ENCODE data around the gene SAFB.

Gene SAFB

GRCh38 chr19:5652261-5652660, 29.4 kb downstream of the SAFB start (continued):
- TF ChIP-seq, protein P1, sequence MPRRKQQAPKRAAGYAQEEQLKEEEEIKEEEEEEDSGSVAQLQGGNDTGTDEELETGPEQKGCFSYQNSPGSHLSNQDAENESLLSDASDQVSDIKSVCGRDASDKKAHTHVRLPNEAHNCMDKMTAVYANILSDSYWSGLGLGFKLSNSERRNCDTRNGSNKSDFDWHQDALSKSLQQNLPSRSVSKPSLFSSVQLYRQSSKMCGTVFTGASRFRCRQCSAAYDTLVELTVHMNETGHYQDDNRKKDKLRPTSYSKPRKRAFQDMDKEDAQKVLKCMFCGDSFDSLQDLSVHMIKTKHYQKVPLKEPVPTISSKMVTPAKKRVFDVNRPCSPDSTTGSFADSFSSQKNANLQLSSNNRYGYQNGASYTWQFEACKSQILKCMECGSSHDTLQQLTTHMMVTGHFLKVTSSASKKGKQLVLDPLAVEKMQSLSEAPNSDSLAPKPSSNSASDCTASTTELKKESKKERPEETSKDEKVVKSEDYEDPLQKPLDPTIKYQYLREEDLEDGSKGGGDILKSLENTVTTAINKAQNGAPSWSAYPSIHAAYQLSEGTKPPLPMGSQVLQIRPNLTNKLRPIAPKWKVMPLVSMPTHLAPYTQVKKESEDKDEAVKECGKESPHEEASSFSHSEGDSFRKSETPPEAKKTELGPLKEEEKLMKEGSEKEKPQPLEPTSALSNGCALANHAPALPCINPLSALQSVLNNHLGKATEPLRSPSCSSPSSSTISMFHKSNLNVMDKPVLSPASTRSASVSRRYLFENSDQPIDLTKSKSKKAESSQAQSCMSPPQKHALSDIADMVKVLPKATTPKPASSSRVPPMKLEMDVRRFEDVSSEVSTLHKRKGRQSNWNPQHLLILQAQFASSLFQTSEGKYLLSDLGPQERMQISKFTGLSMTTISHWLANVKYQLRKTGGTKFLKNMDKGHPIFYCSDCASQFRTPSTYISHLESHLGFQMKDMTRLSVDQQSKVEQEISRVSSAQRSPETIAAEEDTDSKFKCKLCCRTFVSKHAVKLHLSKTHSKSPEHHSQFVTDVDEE (CRISPR knock-in tag; IDR thresholded peaks at IDR 0.05) = no peak
- TF ChIP-seq PATZ1 (CRISPR knock-in tag; IDR thresholded peaks at IDR 0.05; ENCODE audit: borderline replicate concordance) = no peak

DNA sequence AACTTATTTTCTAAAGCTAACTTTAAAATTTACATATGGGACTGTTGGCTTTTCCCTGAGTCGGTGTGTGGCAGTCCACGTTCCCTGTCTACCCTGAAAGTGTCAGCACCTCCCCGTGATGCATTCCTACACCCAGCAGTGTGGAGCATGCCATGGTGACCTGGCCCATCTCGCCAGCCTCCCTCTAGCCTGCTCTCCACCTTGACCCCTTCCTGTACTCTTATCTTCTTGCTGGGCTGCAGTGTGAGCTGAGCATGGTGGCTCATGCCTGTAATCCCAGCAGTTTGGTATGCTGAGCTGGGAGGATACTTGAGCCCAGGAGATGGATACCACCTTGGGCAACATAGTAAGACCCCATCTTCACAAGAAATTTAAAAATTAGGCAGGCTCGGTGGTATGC, 32.0 kb downstream of the SAFB start:
- TF ChIP-seq, protein P1 (CRISPR knock-in tag; IDR thresholded peaks at IDR 0.05) = no peak
- TF ChIP-seq ZFP3 (CRISPR knock-in tag; IDR thresholded peaks at IDR 0.05) (no peak), ZNF70 (CRISPR knock-in tag; IDR thresholded peaks at IDR 0.05) (no peak), GLIS3 (CRISPR knock-in tag; IDR thresholded peaks at IDR 0.05) (no peak), ZFP30 (CRISPR knock-in tag; IDR thresholded peaks at IDR 0.05) (no peak), CSDC2 (CRISPR knock-in tag; IDR thresholded peaks at IDR 0.05) (no peak), TOX (CRISPR knock-in tag; IDR thresholded peaks at IDR 0.05; ENCODE audit: borderline replicate concordance) (no peak), TCF4 (CRISPR knock-in tag; IDR thresholded peaks at IDR 0.05; ENCODE audit: borderline replicate concordance) (no peak), ZC3H10 (CRISPR knock-in tag; IDR thresholded peaks at IDR 0.05) (no peak), SNAI2 (CRISPR knock-in tag; IDR thresholded peaks at IDR 0.05) (no peak), PPARA (CRISPR knock-in tag; IDR thresholded peaks at IDR 0.05; ENCODE audit: borderline replicate concordance) (no peak), ZNF565 (CRISPR knock-in tag; conservative IDR thresholded peaks at IDR 0.05; ENCODE audit: low read depth) (no peak), ESRRG (CRISPR knock-in tag; IDR thresholded peaks at IDR 0.05) (no peak)
- TF ChIP-seq, protein P2, sequence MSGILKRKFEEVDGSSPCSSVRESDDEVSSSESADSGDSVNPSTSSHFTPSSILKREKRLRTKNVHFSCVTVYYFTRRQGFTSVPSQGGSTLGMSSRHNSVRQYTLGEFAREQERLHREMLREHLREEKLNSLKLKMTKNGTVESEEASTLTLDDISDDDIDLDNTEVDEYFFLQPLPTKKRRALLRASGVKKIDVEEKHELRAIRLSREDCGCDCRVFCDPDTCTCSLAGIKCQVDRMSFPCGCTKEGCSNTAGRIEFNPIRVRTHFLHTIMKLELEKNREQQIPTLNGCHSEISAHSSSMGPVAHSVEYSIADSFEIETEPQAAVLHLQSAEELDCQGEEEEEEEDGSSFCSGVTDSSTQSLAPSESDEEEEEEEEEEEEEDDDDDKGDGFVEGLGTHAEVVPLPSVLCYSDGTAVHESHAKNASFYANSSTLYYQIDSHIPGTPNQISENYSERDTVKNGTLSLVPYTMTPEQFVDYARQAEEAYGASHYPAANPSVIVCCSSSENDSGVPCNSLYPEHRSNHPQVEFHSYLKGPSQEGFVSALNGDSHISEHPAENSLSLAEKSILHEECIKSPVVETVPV (CRISPR knock-in tag; IDR thresholded peaks at IDR 0.05) = no peak
- no peak for ATAC-seq

DNA sequence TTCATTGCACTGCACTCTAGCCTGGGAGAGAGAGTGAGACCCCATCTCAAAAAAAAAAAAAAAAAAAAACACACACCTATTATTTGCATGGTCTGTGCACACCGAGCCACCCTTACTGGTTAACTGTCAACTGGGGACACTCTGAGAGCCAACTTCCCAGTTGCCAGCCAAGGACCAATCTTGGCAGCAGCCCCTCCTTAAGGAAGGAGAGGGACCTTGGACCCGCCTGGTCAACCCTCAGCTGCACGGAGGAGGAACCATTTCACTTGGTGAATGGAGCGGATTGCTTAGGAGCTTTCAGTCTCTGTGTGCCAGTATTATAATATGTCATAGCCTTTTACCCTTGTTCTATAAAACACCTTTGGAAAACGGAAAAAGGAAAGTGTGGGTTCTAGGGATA, 32.5 kb downstream of the SAFB start:
- no peak for TF ChIP-seq ZC3H10 (CRISPR knock-in tag; IDR thresholded peaks at IDR 0.05)
- ATAC-seq = no peak

GRCh38 chr19:5661483-5661882, 38.6 kb downstream of the SAFB start:
- no peak for ATAC-seq
- TF ChIP-seq, protein P2 (CRISPR knock-in tag; IDR thresholded peaks at IDR 0.05) = no peak
- TF ChIP-seq CSDC2 (CRISPR knock-in tag; IDR thresholded peaks at IDR 0.05) = no peak
- no peak for TF ChIP-seq ISL1 (CRISPR knock-in tag; IDR thresholded peaks at IDR 0.05)
- TF ChIP-seq CREB5 (CRISPR knock-in tag; IDR thresholded peaks at IDR 0.05; ENCODE audit: low read depth) = no peak
- TF ChIP-seq PATZ1 (CRISPR knock-in tag; IDR thresholded peaks at IDR 0.05; ENCODE audit: borderline replicate concordance) = no peak
- no peak for TF ChIP-seq ZNF565 (CRISPR knock-in tag; conservative IDR thresholded peaks at IDR 0.05; ENCODE audit: low read depth)
- no peak for TF ChIP-seq ZNF8 (CRISPR knock-in tag; IDR thresholded peaks at IDR 0.05)
- no peak for TF ChIP-seq ZFP3 (CRISPR knock-in tag; IDR thresholded peaks at IDR 0.05)
- TF ChIP-seq GLIS3 (CRISPR knock-in tag; IDR thresholded peaks at IDR 0.05) = no peak
